Measurements from ENCODE around the gene MRPL55. TPM values are rescaled to one million over a fixed set of nuclear protein-coding genes. Genes with fewer than 3 reads are reported as not detected.

Gene MRPL55
- total RNA-seq, 1 donor = 32.5 TPM

DNA sequence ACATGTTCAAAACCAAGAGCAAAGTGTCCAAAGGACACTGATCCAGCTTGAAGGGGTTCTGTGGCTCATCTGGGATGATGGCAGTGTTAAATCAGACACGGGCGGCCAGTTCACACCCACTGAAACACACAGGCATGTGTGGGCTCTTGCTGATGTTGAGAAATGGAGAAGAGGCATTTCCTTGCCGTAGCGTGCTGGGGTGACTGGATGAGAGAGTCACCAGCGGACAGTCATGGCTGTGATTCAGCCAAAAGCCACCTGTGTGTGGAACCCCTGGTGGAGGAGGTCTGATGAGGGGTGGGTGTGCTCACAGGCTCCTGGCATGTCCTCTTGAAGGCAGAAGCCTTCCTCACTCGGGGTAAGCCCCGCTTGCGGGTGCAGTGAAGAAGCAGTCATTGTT lies 13.2 kb downstream of the MRPL55 start:
- TF ChIP-seq, protein P1, sequence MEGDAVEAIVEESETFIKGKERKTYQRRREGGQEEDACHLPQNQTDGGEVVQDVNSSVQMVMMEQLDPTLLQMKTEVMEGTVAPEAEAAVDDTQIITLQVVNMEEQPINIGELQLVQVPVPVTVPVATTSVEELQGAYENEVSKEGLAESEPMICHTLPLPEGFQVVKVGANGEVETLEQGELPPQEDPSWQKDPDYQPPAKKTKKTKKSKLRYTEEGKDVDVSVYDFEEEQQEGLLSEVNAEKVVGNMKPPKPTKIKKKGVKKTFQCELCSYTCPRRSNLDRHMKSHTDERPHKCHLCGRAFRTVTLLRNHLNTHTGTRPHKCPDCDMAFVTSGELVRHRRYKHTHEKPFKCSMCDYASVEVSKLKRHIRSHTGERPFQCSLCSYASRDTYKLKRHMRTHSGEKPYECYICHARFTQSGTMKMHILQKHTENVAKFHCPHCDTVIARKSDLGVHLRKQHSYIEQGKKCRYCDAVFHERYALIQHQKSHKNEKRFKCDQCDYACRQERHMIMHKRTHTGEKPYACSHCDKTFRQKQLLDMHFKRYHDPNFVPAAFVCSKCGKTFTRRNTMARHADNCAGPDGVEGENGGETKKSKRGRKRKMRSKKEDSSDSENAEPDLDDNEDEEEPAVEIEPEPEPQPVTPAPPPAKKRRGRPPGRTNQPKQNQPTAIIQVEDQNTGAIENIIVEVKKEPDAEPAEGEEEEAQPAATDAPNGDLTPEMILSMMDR (IDR thresholded peaks at IDR 0.05; ENCODE audit: insufficient read depth, low read length) = no peak
- no peak overlapping the region for H3K4me3 ChIP-seq (ENCODE audit: low read depth, low read length)
- no peak for DNase-seq (ENCODE audit: low read depth)

DNA sequence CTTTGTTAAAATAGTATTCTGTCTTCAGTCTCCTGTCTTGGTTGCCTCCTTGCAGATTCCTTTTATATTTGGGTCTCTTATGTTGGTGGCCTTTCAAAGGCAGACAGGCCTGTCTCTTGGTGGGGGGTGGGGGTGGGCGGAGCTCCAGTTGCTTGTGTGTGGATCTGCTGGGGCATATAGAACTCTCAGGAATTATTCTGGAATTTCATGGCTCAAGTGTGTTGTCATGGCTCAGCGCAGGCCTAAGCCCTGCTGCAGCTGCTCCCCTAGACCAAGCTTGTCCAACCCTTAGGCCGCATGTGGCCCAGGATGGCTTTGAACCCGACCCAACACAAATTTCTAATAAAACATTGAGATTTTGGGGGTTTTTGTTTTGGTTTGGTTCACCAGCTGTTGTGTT lies 13.9 kb downstream of the MRPL55 start:
- TF ChIP-seq, protein P1 (IDR thresholded peaks at IDR 0.05; ENCODE audit: insufficient read depth, low read length) = no peak
- H3K4me3 ChIP-seq (ENCODE audit: low read depth, low read length) = no peak overlapping the region

DNA sequence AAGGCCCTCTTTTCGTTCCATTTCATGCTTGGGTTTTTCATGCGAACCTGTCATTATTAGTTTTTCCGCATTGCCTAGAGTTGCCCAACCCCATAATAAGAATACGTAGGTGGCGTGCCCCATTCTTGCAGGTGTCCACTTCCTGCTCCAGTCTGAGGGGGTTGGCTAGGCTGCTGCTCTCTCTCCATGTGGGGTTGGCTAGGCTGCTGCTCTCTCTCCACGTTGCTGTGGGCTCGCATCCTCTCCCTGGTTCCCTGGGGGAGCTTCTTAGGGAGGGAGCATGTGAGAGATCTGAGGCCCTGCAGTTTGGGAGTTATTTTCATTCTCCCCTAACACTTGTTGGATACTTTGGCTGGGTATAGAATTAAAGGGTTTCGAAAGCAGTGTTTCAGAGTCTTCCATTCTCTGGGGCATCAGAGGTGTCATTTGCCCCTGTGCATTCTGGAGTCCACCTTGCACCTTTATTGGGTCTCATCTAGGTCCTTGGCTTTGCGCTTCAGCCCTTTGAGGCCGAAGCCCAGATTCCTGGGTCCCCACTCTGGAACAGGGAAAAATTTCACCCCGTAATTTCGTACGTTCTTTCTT lies 14.6 kb downstream of the MRPL55 start:
- no peak overlapping the region for H3K4me3 ChIP-seq (ENCODE audit: low read depth, low read length)
- TF ChIP-seq, protein P1 (IDR thresholded peaks at IDR 0.05; ENCODE audit: insufficient read depth, low read length) = no peak
- no peak for DNase-seq (ENCODE audit: low read depth)

More for the DNA sequence above, 13.9 kb downstream of the MRPL55 start:
- DNase-seq (ENCODE audit: low read depth) = no peak

DNA sequence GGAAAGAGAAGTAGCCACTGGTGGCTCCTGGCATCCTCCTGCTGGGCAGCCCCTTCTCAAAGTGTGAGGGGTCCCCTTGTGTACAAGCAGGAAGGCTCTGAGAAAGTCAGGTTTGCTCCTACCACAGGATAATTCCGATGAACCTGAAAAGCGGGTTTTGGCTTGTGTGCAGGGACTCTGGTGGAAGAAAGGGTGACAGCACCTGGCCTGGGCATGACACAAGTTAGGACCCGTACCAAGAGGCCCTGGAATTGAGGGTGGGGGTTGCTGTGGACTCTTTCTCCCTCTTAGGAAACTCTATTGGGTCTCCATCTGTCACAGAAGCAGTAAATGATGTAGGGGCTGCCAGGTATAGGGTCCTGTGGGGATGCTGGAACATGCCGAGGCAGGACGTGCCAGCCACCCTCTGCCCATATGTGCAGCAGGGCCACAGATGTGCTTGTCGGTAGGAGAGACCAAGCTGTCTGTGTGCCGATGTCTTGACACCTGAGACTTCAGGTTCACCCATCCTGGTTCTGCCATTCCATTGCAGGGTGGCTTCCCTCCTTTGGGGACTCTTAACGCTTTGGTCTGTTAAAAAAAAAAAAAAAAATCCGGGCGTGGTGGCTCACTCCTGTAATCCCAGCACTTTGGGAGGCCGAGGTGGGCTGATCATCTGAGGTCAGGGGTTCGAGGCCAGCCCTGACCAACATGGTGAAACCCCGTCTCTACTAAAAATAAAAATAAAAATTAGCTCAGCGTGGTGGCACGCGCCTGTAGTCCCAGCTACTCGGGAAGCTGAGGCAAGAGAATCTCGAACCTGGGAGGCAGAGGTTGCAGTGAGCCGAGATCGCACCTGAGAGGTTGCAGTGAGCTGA lies 15.8 kb downstream of the MRPL55 start:
- TF ChIP-seq, protein P1 (IDR thresholded peaks at IDR 0.05; ENCODE audit: insufficient read depth, low read length) = no peak

DNA sequence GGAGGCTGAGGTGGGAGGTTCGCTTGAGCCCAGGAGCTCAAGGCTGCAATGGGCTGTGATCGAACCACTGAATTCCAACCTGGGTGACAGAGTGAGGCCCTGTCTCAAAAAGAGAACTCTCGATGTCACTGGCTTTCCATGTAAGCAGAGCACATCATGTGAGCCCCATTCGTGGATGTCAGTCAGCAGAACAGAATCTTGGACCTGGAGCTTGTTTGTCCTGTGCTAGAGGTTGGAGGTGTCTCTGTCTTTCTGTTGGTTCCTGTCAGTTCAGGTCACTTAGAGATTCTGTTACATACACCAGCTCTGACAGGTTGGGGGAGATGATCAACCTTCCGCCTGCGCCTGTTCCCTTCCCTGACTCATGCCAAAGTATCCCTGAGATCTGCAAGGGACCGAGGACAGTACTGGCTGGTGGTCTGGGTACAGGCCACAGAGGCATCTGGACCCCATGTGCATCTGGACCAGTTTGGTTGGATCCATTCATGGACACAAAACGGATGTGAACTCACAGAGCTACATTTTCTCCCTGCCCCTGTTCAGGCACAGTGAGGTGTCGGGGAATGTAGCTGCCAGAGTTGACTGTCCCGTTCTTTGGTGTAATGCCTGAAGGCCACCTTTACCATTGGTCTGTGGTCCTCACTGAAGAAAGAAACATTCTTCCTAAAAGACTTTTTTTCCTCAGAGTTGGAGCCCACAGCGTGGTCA lies 16.6 kb downstream of the MRPL55 start:
- no peak overlapping the region for H3K4me3 ChIP-seq (ENCODE audit: low read depth, low read length)
- no peak for DNase-seq (ENCODE audit: low read depth)
- TF ChIP-seq, protein P1 (IDR thresholded peaks at IDR 0.05; ENCODE audit: insufficient read depth, low read length) = no peak

More for the DNA sequence above, 15.8 kb downstream of the MRPL55 start:
- H3K4me3 ChIP-seq (ENCODE audit: low read depth, low read length) = no peak overlapping the region
- DNase-seq (ENCODE audit: low read depth) = no peak

DNA sequence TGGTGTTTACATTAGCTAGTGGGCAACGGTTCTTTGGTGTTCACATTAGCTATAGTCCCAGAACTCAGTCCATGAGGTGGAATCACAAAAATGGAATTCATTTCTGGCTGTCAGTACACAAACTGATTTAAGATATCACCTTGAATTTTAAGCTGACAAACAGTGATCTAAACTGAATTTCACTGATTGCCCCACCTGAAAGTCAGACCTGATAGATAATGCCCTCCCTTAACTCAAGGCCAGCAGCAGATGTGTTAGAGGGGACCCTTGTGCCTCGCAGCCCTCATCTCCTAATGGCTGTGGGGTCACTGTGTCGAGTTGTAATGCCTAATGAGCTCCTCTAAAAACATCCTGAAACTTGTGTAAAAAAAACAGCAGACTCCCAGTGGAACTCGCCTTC lies 18.0 kb downstream of the MRPL55 start:
- no peak overlapping the region for H3K4me3 ChIP-seq (ENCODE audit: low read depth, low read length)
- no peak for DNase-seq (ENCODE audit: low read depth)
- TF ChIP-seq, protein P1 (IDR thresholded peaks at IDR 0.05; ENCODE audit: insufficient read depth, low read length) = no peak

Data from fibroblast of the aortic adventitia (primary cell).